Measurements from ENCODE around the gene PC.
"Not testable (repeated sequence)": the region's sequence is repeated elsewhere in the genome, so short reads cannot be mapped to it uniquely, and the experiment has no call there.

- TF ChIP-seq EZH2 (IDR thresholded peaks at IDR 0.05; ENCODE audit: low read length, unreplicated experiment); CTCF (conservative IDR thresholded peaks at IDR 0.05; ENCODE audit: low read depth, low read length): not testable (repeated sequence)
Observed at GRCh38 chr11:67005200-67005599, 47.0 kb upstream of the PC start.

Data from PC-3 (cell line).